K562 (cell line): ENCODE results near the gene GFRA1. TPM values are rescaled to one million over a fixed set of nuclear protein-coding genes. Genes with fewer than 3 reads are reported as not detected.

Experiments
- ATAC-seq: fragments of 200-7000 bp; cut with Tn5 transposase; 3 replicates; pipeline ENCODE4 v1.9.1; 2020; ENCODE audit warnings: moderate library complexity
- BruUV-seq: library from RNA; stranded (reverse); fragments of 400-500 nt; replicated peaks from 2 replicates; lab custom pipeline; 2021; lab: Mats Ljungman, UMichigan
- CTCF ChIA-PET: fragments of 300-600 bp; formaldehyde crosslinking; extraction: SDS; loops from one replicate; lab custom pipeline; 2021; ENCODE audit warnings: low intra/inter-chr PET ratio; lab: Yijun Ruan, JAX
- POLR2A ChIA-PET: fragments of 300-600, 350-650 bp; sonication (Branson Sonifier 250); formaldehyde crosslinking; extraction: SDS; loops from one replicate; lab custom pipeline; 2021; ENCODE audit warnings: antibody characterized with exemption, inconsistent platforms; lab: Yijun Ruan, JAX
- DNase-seq, 4 experiments: peaks; one replicate each; pipeline versions ENCODE4 v3.0.0 to v3.0.0-alpha.2; 2011 to 2018; ENCODE audit warnings: low spot score in 3 of 4, mixed read lengths in 3 of 4; ENCODE audit errors: extremely low read depth in 1 of 4
- FAIRE-seq: peaks from 2 replicates; lab custom pipeline; 2011; peaks lifted over from hg19 to GRCh38; lab: Jason Lieb, UNC
- H2AFZ ChIP-seq: 2 replicates; pipeline ENCODE4 v1.6.0; 2011; ENCODE audit warnings: low read depth, low read length, control low read depth, inconsistent platforms
- H3K27ac ChIP-seq: fragments of 200-600 bp; 3 replicates; pipeline ENCODE4 v1.8.0; 2011; ENCODE audit warnings: low read depth, mild to moderate bottlenecking, control low read depth, inconsistent platforms, low read length, moderate library complexity, mixed read lengths; ENCODE audit errors: extremely low read depth
- H3K27me3 ChIP-seq, 2 experiments: fragments of 300-600 bp in 1 of 2; 2 replicates in 1 of 2; 3 replicates in 1 of 2; pipeline versions ENCODE4 v1.6.0 to v1.8.0; 2011; ENCODE audit warnings: inconsistent platforms in 2 of 2, low read length in 2 of 2, mild to moderate bottlenecking in 1 of 2, mixed read lengths in 1 of 2, moderate library complexity in 1 of 2; ENCODE audit not compliant: control insufficient read depth in 2 of 2, insufficient read depth in 2 of 2
- H3K36me3 ChIP-seq: fragments of 300-600 bp; 3 replicates; pipeline ENCODE4 v1.8.0; 2011; ENCODE audit warnings: mild to moderate bottlenecking, low read length, inconsistent platforms; ENCODE audit not compliant: control insufficient read depth, insufficient read depth
- H3K4me1 ChIP-seq, 2 experiments: fragments of 200-600 bp in 1 of 2; replicated peaks in 1 of 2; 2 replicates in 1 of 2; 3 replicates in 1 of 2; pipeline versions ENCODE4 v1.5.1 to v1.8.0; 2011; ENCODE audit warnings: inconsistent platforms in 2 of 2, low read length in 2 of 2, mild to moderate bottlenecking in 1 of 2, mixed read lengths in 1 of 2, moderate library complexity in 1 of 2; ENCODE audit not compliant: control insufficient read depth in 2 of 2, insufficient read depth in 2 of 2
- H3K4me2 ChIP-seq: 2 replicates; pipeline ENCODE4 v1.6.1; 2011; ENCODE audit warnings: low read length, control low read depth, inconsistent platforms, mixed read lengths; ENCODE audit not compliant: insufficient read depth
- H3K4me3 ChIP-seq: fragments of 200-600 bp; sonication (generic), shearing (Covaris generic); 2 replicates; pipeline ENCODE4 v1.5.1; 2016; ENCODE audit warnings: control low read depth, inconsistent platforms
- H3K79me2 ChIP-seq: fragments of 200-600 bp; 3 replicates; pipeline ENCODE4 v1.8.0; 2011; ENCODE audit warnings: low read length, inconsistent platforms; ENCODE audit not compliant: control insufficient read depth, insufficient read depth
- H3K9ac ChIP-seq, 2 experiments: 2 replicates each; pipeline versions ENCODE4 v1.6.0 to v1.6.1; 2011; ENCODE audit warnings: low read depth in 2 of 2, low read length in 2 of 2, control low read depth in 1 of 2, inconsistent platforms in 1 of 2, mild to moderate bottlenecking in 1 of 2, mixed read lengths in 1 of 2; ENCODE audit not compliant: insufficient read depth in 1 of 2
- H3K9me1 ChIP-seq: one replicate; pipeline ENCODE4 v1.6.0; 2011; ENCODE audit warnings: inconsistent platforms, mild to moderate bottlenecking, low read length, moderate library complexity; ENCODE audit not compliant: control insufficient read depth, insufficient read depth
- H3K9me3 ChIP-seq: replicated peaks from 2 replicates; pipeline ENCODE4 v1.5.1; 2011; ENCODE audit warnings: low read depth, low read length, inconsistent platforms; ENCODE audit not compliant: control insufficient read depth, insufficient read depth
- H4K20me1 ChIP-seq: replicated peaks from 2 replicates; pipeline ENCODE4 v1.6.1; 2011; ENCODE audit warnings: low read length, inconsistent platforms, mixed read lengths; ENCODE audit not compliant: control insufficient read depth, insufficient read depth
- ADNP ChIP-seq: fragments of 200-800 bp; sonication (Bioruptor generic); IDR thresholded peaks from 2 replicates; pipeline ENCODE4 v1.6.1; 2016; ENCODE audit warnings: missing genetic modification characterization, missing compliant biosample characterization
- ATF3 ChIP-seq, 2 experiments: fragments of 450-650 bp in 1 of 2; sonication (generic) in 1 of 2; formaldehyde crosslinking in 1 of 2; IDR thresholded peaks in 1 of 2; conservative IDR thresholded peaks in 1 of 2; 2 replicates each; pipeline versions ENCODE4 v1.6.1 to v1.8.1; 2016 to 2023; ENCODE audit warnings: mild to moderate bottlenecking in 2 of 2, moderate library complexity in 2 of 2, inconsistent platforms in 1 of 2, missing genetic modification reagents in 1 of 2
- HDAC2 ChIP-seq: fragments of 450-650 bp; IDR thresholded peaks from 2 replicates; pipeline ENCODE4 v1.6.1; 2016; ENCODE audit warnings: mild to moderate bottlenecking
- ID3 ChIP-seq, 2 experiments: fragments of 250-450 bp in 1 of 2; fragments of 450-650 bp in 1 of 2; sonication (Bioruptor Pico) in 1 of 2; IDR thresholded peaks; 2 replicates each; pipeline versions ENCODE4 v1.6.1 to v1.8.0; 2016 to 2021; ENCODE audit warnings: mild to moderate bottlenecking in 2 of 2, moderate library complexity in 2 of 2, missing compliant biosample characterization in 1 of 2, missing genetic modification characterization in 1 of 2
- KDM5B ChIP-seq: fragments of 200-600 bp; sonication (generic); IDR thresholded peaks from 2 replicates; pipeline ENCODE4 v1.6.1; 2012; ENCODE audit warnings: low read depth, mild to moderate bottlenecking, moderate library complexity, low read length, control low read depth, inconsistent platforms; ENCODE audit not compliant: insufficient replicate concordance
- MTA3 ChIP-seq: fragments of 450-650 bp; formaldehyde crosslinking; IDR thresholded peaks from 2 replicates; pipeline ENCODE4 v1.6.1; 2017; ENCODE audit warnings: mild to moderate bottlenecking, borderline replicate concordance
- NEUROD1 ChIP-seq: fragments of 150-350 bp; IDR thresholded peaks from 2 replicates; pipeline ENCODE4 v1.6.1; 2014; ENCODE audit warnings: borderline replicate concordance, low read length, low read depth; ENCODE audit not compliant: partially characterized antibody
- RUNX1 ChIP-seq: sonication (generic); IDR thresholded peaks from 2 replicates; pipeline ENCODE4 v1.6.1; 2016; ENCODE audit warnings: antibody characterized with exemption, low read depth
- TAL1 ChIP-seq: fragments of 450-650 bp; IDR thresholded peaks from 2 replicates; pipeline ENCODE4 v1.6.1; 2016; ENCODE audit warnings: mild to moderate bottlenecking
- XRCC5 ChIP-seq: fragments of 200-400 bp; formaldehyde crosslinking; IDR thresholded peaks from 2 replicates; pipeline ENCODE4 v1.6.1; 2017; ENCODE audit warnings: low read depth, mild to moderate bottlenecking, low read length
- ZBTB26 ChIP-seq: fragments of 450-650 bp; formaldehyde crosslinking; IDR thresholded peaks from 2 replicates; pipeline ENCODE4 v1.4.0; 2022; ENCODE audit warnings: missing genetic modification characterization
- ZNF146 ChIP-seq: IDR thresholded peaks from one replicate; pipeline ENCODE4 v1.6.1; 2018; ENCODE audit warnings: missing compliant biosample characterization; ENCODE audit not compliant: unreplicated experiment
- ZNF212 ChIP-seq: fragments of 450-650 bp; formaldehyde crosslinking; IDR thresholded peaks from 2 replicates; pipeline ENCODE4 v1.4.0; 2020; ENCODE audit warnings: mild to moderate bottlenecking
- WGBS: fragments of 100-300 bp; shearing (Covaris generic); methylation state at CpG from one replicate; pipeline ENCODE4 v1.1.6; 2016; ENCODE audit warnings: low coverage, mixed read lengths; ENCODE audit not compliant: insufficient coverage; ENCODE audit errors: missing lambda C conversion rate; 5-methylcytosine and 5-hydroxymethylcytosine counted together
- in situ Hi-C: fragments of 300-500 bp; cut with MboI; formaldehyde crosslinking; loops from 4 replicates; pipeline ENCODE4 v1.15.0; 2018; ENCODE audit warnings: inconsistent platforms, mixed read lengths
- intact Hi-C: fragments of 100-400 bp; cut with micrococcal nuclease; formaldehyde crosslinking; loops from 2 replicates; pipeline ENCODE4 v1.14.2; 2022
- polyA plus RNA-seq, 8 experiments: library from polyadenylated mRNA; depleted of rRNA in 4 of 8; stranded (reverse) in 5 of 8; unstranded in 3 of 8; fragments of >200 nt; fragmentation: Nextera tagmentation in 2 of 8; fragmentation: Illumina TruSeq in 1 of 8; extraction: Ambion mirVana in 2 of 8; extraction: Trizol in 1 of 8; gene quantifications; 2 replicates each; pipeline versions ENCODE4 v1.2.1 to v1.2.3, GENCODE V29; 2011 to 2014; ENCODE audit warnings: inconsistent platforms in 1 of 8, missing spikeins in 1 of 8
- total RNA-seq, 7 experiments: library from RNA; depleted of rRNA in 6 of 7; stranded (reverse); fragments of >200 nt in 6 of 7; fragmentation: Illumina TruSeq in 2 of 7; extraction: Trizol in 2 of 7; gene quantifications; 2 replicates each; pipeline versions ENCODE4 v1.2.1 to v1.2.3, GENCODE V29; 2011 to 2021; ENCODE audit warnings: low replicate concordance in 1 of 7

The GFRA1 gene
- total and polyA plus RNA-seq, 9 of the 15 experiments (the other 6 are each of a cell fraction or from before 2014, with no cell fraction given) = 0.04 TPM; not detected in 8

GRCh38 chr10:116069856-116070255 is 203.2 kb downstream of the GFRA1 start (continued):
- no peak for TF ChIP-seq ZNF212 (CRISPR knock-in tag)
- TF ChIP-seq XRCC5 = no peak
- TF ChIP-seq ADNP (tag) = no peak
- no peak for TF ChIP-seq ZBTB26
- TF ChIP-seq, all 486 proteins: peak for 0

GRCh38 chr10:116067825-116068224 is 205.2 kb downstream of the GFRA1 start:
- CTCF ChIA-PET = no interaction called here
- no TSS peak for BruUV-seq
- FAIRE-seq = no peak

More at GRCh38 chr10:116067825-116068224, 205.2 kb downstream of the GFRA1 start:
- Histone ChIP-seq H2AFZ (no peak overlapping the region), H3K27ac (no peak overlapping the region), H3K79me2 (no peaks in the 10 kb centered on the region), H3K27me3 (no peaks in the 10 kb centered on the region), H3K9me1 (no peaks in the 10 kb centered on the region), H3K9me3 (no peaks in the 10 kb centered on the region), H3K4me1 (no peaks in the 10 kb centered on the region), H3K36me3 (no peaks in the 10 kb centered on the region), H3K4me2 (no peak overlapping the region)
- 2% methylated on average over 4 of the region's 7 CpGs for WGBS
- in situ Hi-C loops = no loop called here
- DNase-seq (no peak), ATAC-seq (no peak)
- POLR2A ChIA-PET = interaction anchor here (0.7 kb wide), 1 partner anchor 79 kb away, joined by 3 read pairs; no protein-coding TSS in a partner anchor
- TF ChIP-seq NEUROD1 (no peak), HDAC2 (no peak), MTA3 (no peak), ID3 (CRISPR knock-in tag; IDR thresholded peaks at IDR 0.05) (no peak), ID3 (tag; IDR thresholded peaks at IDR 0.05) (no peak), KDM5B (no peak), TAL1 (no peak), ZNF146 (CRISPR knock-in tag) (no peak), RUNX1 (no peak), ATF3 (IDR thresholded peaks at IDR 0.05) (no peak), ATF3 (CRISPR knock-in tag; conservative IDR thresholded peaks at IDR 0.05) (no peak)
- TF ChIP-seq, all 486 proteins: peak for 0
- intact Hi-C loops = no loop called here
- Histone ChIP-seq H3K4me3 (no peak overlapping the region), H3K9ac (no peak overlapping the region), H4K20me1 (no peaks in the 10 kb centered on the region)
